HFF-Myc (cell line): ENCODE results near the gene KLF11.

Source experiments
- DNase-seq: peaks from one replicate; pipeline ENCODE4 v3.0.0-alpha.2; 2011; ENCODE audit warnings: low read depth; ENCODE audit errors: extremely low read depth
- H3K4me3 ChIP-seq: replicated peaks from 2 replicates; pipeline ENCODE4 v1.5.1; 2011; ENCODE audit warnings: low read depth, mild to moderate bottlenecking, control low read depth, low read length
- CTCF ChIP-seq: IDR thresholded peaks from 2 replicates; pipeline ENCODE4 v1.5.1; 2012; ENCODE audit warnings: mild to moderate bottlenecking, low read depth, low read length, control low read depth; ENCODE audit errors: missing control alignments

Gene KLF11

DNA sequence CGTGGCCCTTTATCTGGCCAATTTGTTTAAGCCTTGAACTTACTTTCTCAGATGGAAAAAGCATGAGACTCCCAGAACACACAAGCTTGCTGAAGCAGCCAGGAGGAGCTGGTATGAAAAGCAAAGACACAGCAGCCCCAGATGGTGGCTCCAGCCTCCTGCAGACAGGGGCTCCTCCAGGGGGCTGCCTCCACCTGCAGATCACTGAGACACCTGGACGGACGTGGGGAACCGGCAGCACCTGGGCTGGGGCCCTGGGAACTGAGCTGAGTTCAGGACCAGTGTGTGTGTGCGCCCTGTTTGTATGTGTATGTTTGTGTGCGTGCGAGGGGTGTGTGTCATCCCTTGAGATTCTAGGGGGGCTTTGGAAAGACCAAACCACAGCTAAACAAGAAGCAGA, 28.2 kb downstream of the KLF11 start:
- TF ChIP-seq CTCF, result no peak
- H3K4me3 ChIP-seq, result no peak overlapping the region
- DNase-seq, result no peak

DNA sequence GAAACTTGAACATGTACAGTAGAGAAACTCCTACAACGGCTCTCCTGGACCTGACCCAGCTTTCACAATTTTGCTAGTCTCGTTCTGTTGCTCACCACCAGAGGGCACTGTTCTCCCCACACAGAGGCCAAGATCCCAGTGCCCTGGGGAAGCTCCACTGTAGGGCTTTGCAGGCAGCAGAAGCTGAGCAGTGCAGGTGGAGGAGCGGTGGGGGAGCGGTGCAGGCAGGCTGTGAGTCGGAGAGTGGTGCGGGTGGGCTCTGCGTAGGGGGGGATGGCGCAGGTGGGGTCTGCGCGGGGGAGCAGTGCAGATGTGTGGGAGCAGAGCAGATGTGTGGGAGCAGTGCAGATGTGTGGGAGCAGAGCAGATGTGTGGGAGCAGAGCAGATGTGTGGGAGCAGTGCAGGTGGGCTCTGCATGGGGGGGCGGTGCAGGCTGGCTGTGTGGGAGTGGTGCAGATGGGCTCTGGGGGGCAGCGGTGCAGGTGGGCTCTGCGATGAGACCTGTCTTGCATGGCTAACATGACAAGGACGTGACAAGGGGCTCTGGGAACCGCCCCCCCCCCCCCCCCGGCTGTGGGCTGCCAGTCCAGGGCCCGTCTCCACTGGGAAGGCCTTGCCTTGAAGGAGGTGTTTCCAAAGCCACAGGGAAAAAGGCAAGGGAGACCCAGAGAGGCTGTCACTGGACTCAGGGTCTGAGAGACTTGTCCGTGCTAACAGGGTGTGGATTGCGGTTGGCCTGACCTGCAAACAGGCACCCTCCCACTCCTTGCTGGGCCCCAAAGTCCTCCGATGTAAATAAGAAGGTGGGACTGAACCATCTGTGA, 29.5 kb downstream of the KLF11 start:
- no peak overlapping the region for H3K4me3 ChIP-seq
- TF ChIP-seq CTCF, result peak; percentile 92
- DNase-seq, result peak; percentile 66

DNA sequence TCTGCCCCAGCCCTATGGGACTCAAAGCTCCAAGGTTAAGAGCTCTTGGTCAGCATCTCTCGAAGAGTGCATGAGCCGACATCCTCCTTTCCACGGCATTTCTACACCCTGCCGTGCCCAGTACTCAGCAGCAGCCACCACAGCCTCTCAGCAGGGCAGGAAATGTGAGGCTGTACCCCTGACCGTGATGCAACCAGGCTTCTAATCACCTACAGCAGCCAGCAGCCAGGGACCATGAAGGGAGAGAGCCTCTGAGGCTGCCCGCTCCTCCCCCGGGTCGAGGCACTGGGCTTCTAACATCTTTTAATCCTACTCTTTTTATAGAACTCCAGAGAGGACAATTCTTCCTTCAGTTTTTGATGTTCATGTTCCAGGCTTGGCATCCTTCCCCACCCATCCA, 30.4 kb downstream of the KLF11 start:
- no peak overlapping the region for H3K4me3 ChIP-seq
- no peak for TF ChIP-seq CTCF
- DNase-seq, result no peak

DNA sequence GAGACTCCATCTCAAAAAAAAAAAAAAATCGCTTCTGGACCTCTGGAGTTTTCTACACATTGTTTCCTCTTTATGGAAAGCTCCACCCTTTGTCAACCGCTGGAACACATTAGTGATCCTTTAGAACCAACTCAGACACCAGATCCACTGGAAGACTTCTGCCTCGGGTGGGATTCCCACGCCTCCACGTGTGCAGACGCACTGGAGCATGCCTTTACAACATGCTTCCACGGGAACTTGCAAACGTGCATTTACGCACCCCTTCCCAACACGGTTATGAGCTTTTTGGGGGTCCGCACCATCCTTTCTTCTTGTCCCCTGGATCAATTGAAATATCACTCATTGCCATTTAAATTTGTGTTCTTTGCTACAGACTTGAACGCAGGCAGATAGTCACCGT, 31.8 kb downstream of the KLF11 start:
- no peak for TF ChIP-seq CTCF
- no peak overlapping the region for H3K4me3 ChIP-seq
- DNase-seq, result no peak

DNA sequence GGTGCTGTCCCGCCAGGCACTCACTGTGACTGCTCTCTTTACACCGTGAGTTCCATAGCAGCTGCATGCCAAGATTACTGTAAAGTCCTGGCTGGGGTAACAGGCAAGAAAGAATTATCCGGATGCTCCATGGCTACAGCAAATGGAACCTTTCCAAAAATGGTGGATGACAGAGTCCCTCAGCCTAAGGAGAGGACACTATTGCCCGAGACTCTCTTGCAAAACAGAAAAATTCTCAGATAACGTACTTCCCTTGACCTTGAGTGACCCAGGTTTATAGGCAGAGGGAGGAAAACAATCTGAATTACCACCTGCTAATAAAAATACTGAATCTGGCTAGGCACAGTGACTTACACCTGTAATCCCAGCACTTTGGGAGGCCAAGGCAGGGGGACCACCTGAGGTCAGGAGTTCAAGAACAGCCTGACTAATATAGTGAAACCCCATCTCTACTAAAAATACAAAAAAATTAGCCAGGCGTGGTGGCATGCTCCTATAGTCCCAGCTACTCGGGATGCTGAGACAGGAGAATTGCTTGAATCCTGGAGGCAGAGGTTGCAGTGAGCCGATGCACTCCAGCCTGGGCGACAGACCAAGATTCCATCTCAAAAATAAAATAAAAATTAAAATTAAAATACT, 32.3 kb downstream of the KLF11 start:
- TF ChIP-seq CTCF, result no peak
- no peak overlapping the region for H3K4me3 ChIP-seq
- DNase-seq, result no peak

DNA sequence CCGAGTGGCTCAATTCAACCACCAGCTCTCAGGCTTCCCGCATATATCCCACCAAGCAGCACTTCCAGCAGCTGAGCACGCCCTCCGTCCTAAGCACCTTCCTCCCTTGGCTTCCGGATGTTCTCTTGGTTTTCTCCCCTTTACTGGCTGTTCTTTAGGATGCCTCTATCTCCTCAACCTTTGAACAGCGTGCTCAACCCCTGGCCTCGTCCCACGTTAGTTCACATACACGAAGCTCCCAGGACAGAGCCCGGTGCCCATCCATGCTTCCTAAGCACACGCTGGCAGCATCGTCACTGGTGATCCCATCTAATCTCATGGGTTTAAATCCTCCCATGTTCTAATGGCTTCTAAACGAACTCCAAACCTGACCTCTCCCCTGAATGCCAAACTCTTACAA, 33.2 kb downstream of the KLF11 start:
- no peak overlapping the region for H3K4me3 ChIP-seq
- no peak for TF ChIP-seq CTCF

More for the DNA sequence above, 33.2 kb downstream of the KLF11 start:
- DNase-seq, result no peak
